ENCODE results near the gene PPP2CA. TPM values are rescaled to one million over a fixed set of nuclear protein-coding genes. Genes with fewer than 3 reads are reported as not detected.

Gene PPP2CA
- total RNA-seq, 1 donor from 2014 or later, result 146 TPM

- no peak for DNase-seq (ENCODE audit: low spot score)
- H3K27ac Mint-ChIP-seq (ENCODE audit: unreplicated experiment), result no peak overlapping the region
- H3K4me1 Mint-ChIP-seq (ENCODE audit: unreplicated experiment), result peaks cover 5% of the 10 kb centered on the region
- TF ChIP-seq CTCF (IDR thresholded peaks at IDR 0.05; ENCODE audit: unreplicated experiment), result no peak
- no peaks in the 10 kb centered on the region for H3K9me3 Mint-ChIP-seq (ENCODE audit: unreplicated experiment)
- H3K4me3 Mint-ChIP-seq (ENCODE audit: unreplicated experiment), result no peak overlapping the region
- no peaks in the 10 kb centered on the region for H3K36me3 Mint-ChIP-seq (ENCODE audit: low read depth, unreplicated experiment)
- no peaks in the 10 kb centered on the region for H3K27me3 Mint-ChIP-seq (ENCODE audit: unreplicated experiment)
Measured at GRCh38 chr5:134249469-134250379, 23.9 kb upstream of the PPP2CA start.

- Mint-ChIP-seq H3K36me3 (ENCODE audit: low read depth, unreplicated experiment) (no peaks in the 10 kb centered on the region), H3K4me1 (ENCODE audit: unreplicated experiment) (peaks cover 5% of the 10 kb centered on the region), H3K4me3 (ENCODE audit: unreplicated experiment) (no peak overlapping the region), H3K27me3 (ENCODE audit: unreplicated experiment) (no peaks in the 10 kb centered on the region), H3K9me3 (ENCODE audit: unreplicated experiment) (no peaks in the 10 kb centered on the region), H3K27ac (ENCODE audit: unreplicated experiment) (no peak overlapping the region)
- no peak for TF ChIP-seq CTCF (IDR thresholded peaks at IDR 0.05; ENCODE audit: unreplicated experiment)
- no peak for DNase-seq (ENCODE audit: low spot score)
Measured at GRCh38 chr5:134248256-134248655, 22.4 kb upstream of the PPP2CA start.

- no peak for DNase-seq (ENCODE audit: low spot score)
- Mint-ChIP-seq H3K4me1 (ENCODE audit: unreplicated experiment) (peaks cover 5% of the 10 kb centered on the region), H3K36me3 (ENCODE audit: low read depth, unreplicated experiment) (no peaks in the 10 kb centered on the region), H3K27ac (ENCODE audit: unreplicated experiment) (no peak overlapping the region), H3K9me3 (ENCODE audit: unreplicated experiment) (no peaks in the 10 kb centered on the region), H3K27me3 (ENCODE audit: unreplicated experiment) (no peaks in the 10 kb centered on the region), H3K4me3 (ENCODE audit: unreplicated experiment) (no peak overlapping the region)
- TF ChIP-seq CTCF (IDR thresholded peaks at IDR 0.05; ENCODE audit: unreplicated experiment), result no peak
Measured at GRCh38 chr5:134247428-134248224, 21.8 kb upstream of the PPP2CA start.

DNA sequence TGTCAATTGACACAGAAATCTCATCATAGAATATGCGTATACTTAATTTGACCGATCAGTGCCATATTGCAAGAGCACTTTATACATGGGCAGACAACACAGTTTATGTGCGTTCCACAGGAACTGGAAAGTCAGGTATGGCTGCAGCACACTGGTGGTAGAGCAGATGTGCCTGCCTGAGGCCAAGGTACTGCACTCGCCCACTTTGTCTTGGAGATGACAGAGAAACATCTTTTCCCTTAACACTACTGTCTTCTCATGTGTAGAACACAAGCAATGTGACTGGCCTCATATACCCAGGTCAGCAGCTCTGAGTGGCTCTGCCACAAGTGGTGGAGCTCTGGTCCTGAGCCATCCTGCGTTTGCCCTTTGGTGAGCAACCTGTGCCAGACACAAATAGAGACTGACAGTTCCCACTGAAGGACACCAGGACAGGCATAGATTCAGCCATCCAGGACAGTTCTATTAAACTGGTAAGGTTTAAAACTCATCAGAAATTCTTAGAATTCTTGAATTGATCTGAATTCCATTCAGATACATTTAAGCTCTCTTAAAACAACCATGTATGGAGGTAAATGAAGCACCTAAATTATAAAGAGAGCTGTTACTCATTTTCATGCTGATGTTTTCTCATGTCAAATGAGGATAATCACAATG lies 21.0 kb upstream of the PPP2CA start:
- Mint-ChIP-seq H3K36me3 (ENCODE audit: low read depth, unreplicated experiment) (no peaks in the 10 kb centered on the region), H3K9me3 (ENCODE audit: unreplicated experiment) (no peaks in the 10 kb centered on the region), H3K4me3 (ENCODE audit: unreplicated experiment) (no peak overlapping the region), H3K4me1 (ENCODE audit: unreplicated experiment) (peaks cover 5% of the 10 kb centered on the region), H3K27ac (ENCODE audit: unreplicated experiment) (no peak overlapping the region), H3K27me3 (ENCODE audit: unreplicated experiment) (no peaks in the 10 kb centered on the region)
- no peak for TF ChIP-seq CTCF (IDR thresholded peaks at IDR 0.05; ENCODE audit: unreplicated experiment)
- no peak for DNase-seq (ENCODE audit: low spot score)
